ENCODE measurements around the gene FLNB. TPM values are rescaled to one million over a fixed set of nuclear protein-coding genes. Genes with fewer than 3 reads are reported as not detected.

The FLNB gene
- total RNA-seq, 2 donors from 2014 or later: 37.6 to 59.6 TPM

DNA sequence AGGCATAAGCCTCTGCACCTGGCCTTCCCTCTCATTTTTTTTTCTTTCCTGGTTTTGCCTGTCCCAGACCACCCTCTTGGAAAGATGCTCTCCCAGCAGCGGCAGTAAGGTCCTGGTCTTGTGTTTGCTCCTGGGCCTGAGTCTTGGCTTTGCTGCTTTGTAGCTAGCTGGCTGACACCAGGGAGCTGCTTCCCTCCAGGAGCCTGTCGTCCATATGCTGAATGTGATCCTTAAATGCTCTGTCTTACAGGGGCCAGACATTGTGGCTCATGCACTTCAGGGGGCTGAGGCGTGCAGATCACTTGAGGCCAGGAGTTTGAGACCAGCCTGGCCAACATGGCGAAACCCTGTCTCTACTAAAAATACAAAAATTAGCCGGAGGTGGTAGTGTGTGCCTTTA, 17.2 kb downstream of the FLNB start:
- H3K4me3 ChIP-seq: no peak overlapping the region
- no peaks in the 10 kb centered on the region for H3K27me3 ChIP-seq
- peaks cover 0 to 25% of the 10 kb centered on the region in 2 donors for H3K4me1 ChIP-seq
- DNase-seq (ENCODE audit: low spot score): no peak
- no peaks in the 10 kb centered on the region for H3K9me3 ChIP-seq
- no peak overlapping the region for H3K27ac ChIP-seq
- TF ChIP-seq, protein P1, sequence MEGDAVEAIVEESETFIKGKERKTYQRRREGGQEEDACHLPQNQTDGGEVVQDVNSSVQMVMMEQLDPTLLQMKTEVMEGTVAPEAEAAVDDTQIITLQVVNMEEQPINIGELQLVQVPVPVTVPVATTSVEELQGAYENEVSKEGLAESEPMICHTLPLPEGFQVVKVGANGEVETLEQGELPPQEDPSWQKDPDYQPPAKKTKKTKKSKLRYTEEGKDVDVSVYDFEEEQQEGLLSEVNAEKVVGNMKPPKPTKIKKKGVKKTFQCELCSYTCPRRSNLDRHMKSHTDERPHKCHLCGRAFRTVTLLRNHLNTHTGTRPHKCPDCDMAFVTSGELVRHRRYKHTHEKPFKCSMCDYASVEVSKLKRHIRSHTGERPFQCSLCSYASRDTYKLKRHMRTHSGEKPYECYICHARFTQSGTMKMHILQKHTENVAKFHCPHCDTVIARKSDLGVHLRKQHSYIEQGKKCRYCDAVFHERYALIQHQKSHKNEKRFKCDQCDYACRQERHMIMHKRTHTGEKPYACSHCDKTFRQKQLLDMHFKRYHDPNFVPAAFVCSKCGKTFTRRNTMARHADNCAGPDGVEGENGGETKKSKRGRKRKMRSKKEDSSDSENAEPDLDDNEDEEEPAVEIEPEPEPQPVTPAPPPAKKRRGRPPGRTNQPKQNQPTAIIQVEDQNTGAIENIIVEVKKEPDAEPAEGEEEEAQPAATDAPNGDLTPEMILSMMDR (IDR thresholded peaks at IDR 0.05): no peak
- H3K36me3 ChIP-seq: no peaks in the 10 kb centered on the region

DNA sequence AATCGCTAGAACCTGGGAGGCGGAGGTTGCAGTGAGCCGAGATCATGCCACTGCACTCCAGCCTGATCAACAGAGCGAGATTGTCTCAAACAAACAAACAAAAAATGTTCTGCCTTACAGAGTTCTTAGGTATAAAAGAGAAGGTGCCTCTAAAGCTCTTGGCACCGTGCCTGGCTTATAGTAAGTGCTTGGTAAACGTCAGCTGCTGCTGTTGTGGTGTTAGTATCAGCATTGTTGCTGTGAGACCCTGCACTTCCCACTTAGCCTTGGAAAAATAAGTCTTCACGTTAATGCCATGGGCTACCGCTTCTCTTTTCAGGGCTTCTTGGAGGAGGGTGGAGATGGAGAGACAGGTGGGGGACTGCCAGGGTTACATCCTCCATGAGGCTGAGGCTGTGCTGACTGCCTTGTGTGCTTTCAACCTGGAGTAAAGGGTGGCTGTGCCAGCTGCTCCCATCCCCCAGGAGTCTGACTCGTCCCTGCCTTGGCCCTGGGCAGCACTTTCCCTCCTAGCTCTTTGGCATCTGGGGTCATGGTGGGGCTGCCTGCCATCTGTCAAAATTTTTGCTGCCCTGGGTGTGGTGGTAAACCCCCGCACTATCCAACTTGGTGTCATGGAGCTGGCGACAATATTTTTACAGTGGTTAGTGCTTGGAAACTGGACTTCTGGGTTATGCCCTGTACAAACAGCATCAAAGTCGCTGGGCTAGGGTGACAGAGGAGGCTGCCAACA, 17.8 kb downstream of the FLNB start:
- H3K9me3 ChIP-seq: no peaks in the 10 kb centered on the region
- H3K27me3 ChIP-seq: no peaks in the 10 kb centered on the region
- TF ChIP-seq, protein P1 (IDR thresholded peaks at IDR 0.05): no peak
- peaks cover 0 to 19% of the 10 kb centered on the region in 2 donors for H3K4me1 ChIP-seq
- no peak overlapping the region for H3K4me3 ChIP-seq
- no peak overlapping the region for H3K27ac ChIP-seq
- no peak for DNase-seq (ENCODE audit: low spot score)
- no peaks in the 10 kb centered on the region for H3K36me3 ChIP-seq

DNA sequence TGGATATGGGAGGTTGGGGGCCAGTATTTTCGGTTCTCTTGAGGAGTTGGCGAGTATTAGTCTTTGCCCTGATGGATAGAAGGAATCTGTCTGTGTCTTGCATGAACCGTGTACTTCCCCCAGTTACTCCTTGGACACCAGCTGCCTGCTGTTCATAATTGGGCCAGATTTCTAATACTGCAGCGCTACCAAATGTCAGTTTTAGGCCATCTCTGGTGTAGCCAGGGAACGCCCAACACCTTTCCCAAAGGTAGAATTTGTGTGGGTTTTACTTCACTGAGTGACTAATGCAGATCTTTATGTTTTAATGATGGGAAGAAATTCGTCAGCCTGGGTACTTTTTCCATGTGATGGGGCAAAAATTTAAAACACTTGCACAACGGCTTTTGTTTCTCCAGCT, 18.4 kb downstream of the FLNB start:
- peaks cover 0 to 13% of the 10 kb centered on the region in 2 donors for H3K4me1 ChIP-seq
- DNase-seq (ENCODE audit: low spot score): no peak
- H3K27me3 ChIP-seq: no peaks in the 10 kb centered on the region
- H3K9me3 ChIP-seq: no peaks in the 10 kb centered on the region
- H3K27ac ChIP-seq: no peak overlapping the region
- TF ChIP-seq, protein P1 (IDR thresholded peaks at IDR 0.05): no peak
- H3K36me3 ChIP-seq: no peaks in the 10 kb centered on the region
- no peak overlapping the region for H3K4me3 ChIP-seq

DNA sequence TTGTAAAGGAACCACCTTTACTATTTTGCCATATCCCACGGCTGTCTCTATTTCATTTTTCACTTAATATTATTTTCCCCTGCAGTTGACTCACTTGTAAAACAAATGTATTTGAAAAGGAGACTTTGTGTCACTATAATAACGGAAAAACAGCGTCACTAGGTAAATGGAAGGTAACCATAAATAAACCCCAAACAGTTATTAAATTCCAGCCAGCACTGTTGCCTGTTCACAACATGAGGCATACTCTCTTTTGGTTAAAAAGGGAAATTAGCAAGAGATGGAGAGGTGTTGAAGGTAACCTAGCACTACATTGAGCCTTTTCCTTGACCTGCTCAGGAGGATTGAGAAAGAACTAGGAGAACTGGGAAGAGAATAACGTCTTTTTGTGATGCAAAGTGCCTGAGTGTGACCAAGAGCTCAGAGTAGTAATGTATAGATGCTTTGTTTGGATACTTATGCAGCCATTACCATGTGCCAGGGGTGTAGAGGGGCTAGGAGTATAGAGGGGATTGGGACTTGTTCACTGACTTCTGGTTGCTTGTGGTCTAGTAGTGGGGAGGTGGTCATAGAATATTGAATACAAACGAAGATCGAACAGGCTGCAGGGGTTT, 19.6 kb downstream of the FLNB start:
- Histone ChIP-seq H3K9me3 (no peaks in the 10 kb centered on the region), H3K27ac (no peak overlapping the region), H3K36me3 (no peaks in the 10 kb centered on the region), H3K27me3 (no peaks in the 10 kb centered on the region), H3K4me3 (no peak overlapping the region), H3K4me1 (peaks cover 0 to 9% of the 10 kb centered on the region in 2 donors)
- TF ChIP-seq, protein P1 (IDR thresholded peaks at IDR 0.05): no peak
- DNase-seq (ENCODE audit: low spot score): no peak

DNA sequence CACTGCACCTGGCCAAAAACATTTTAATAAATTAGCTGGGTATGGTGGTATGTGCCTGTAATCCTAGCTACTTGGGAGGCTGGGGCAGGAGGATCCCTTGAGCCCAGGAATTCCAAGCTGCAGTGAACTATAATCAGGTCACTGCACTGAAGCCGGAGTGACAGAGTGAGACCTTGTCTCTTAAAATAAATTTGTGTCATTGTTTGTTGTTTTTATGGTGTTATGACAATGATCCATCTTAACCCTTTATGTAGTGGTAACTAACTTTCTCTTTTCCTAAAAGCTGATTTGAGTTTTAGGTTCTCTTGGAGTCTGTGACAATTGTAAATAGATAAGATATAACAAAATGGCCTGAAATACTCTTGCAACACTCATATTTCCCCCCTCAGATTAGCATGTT, 20.7 kb downstream of the FLNB start:
- TF ChIP-seq, protein P1 (IDR thresholded peaks at IDR 0.05): no peak
- Histone ChIP-seq H3K27ac (no peak overlapping the region), H3K4me3 (no peak overlapping the region), H3K36me3 (no peaks in the 10 kb centered on the region), H3K4me1 (peaks cover 0 to 9% of the 10 kb centered on the region in 2 donors), H3K9me3 (no peaks in the 10 kb centered on the region), H3K27me3 (no peaks in the 10 kb centered on the region)
- DNase-seq (ENCODE audit: low spot score): no peak

Measured in right atrium auricular region (tissue), 2 donors.